COR-L47 (cell line): ENCODE measurements around the gene ATP1B3.
"Not testable (repeated sequence)": the region's sequence is repeated elsewhere in the genome, so short reads cannot be mapped to it uniquely, and the experiment has no call there.

Source experiments
- DNase-seq: peaks from one replicate; lab custom pipeline; 2025; lab: John Stamatoyannopoulos, UW

Gene ATP1B3

GRCh38 chr3:141876381-141876890, at the start of gene ATP1B3:
Gene ATP1B3 (plus strand): TSS chr3:141876643. CDS start chr3:141876802, 159 bp downstream.
- DNase-seq, result peak; percentile 86

GRCh38 chr3:141828487-141828886, 48.0 kb upstream of the ATP1B3 start:
- DNase-seq, result no peak

- DNase-seq, result peak; percentile 16
These were observed 47.6 kb upstream of the ATP1B3 start for GRCh38 chr3:141828890-141829289.

GRCh38 chr3:141830508-141830907, 45.9 kb upstream of the ATP1B3 start:
- no peak for DNase-seq

- DNase-seq, result no peak
These were observed 42.2 kb upstream of the ATP1B3 start for GRCh38 chr3:141834292-141834691.

- DNase-seq, result no peak
These were observed 40.8 kb upstream of the ATP1B3 start for GRCh38 chr3:141835557-141836229.

- DNase-seq, result no peak
These were observed 37.1 kb upstream of the ATP1B3 start for GRCh38 chr3:141839389-141839788.

GRCh38 chr3:141840737-141841544, 35.5 kb upstream of the ATP1B3 start:
- DNase-seq, result no peak

- DNase-seq, result no peak
These were observed 32.3 kb upstream of the ATP1B3 start for GRCh38 chr3:141844108-141844507.

GRCh38 chr3:141844812-141845211, 31.6 kb upstream of the ATP1B3 start:
- DNase-seq, result no peak

- DNase-seq, result no peak
These were observed 30.9 kb upstream of the ATP1B3 start for GRCh38 chr3:141845407-141846049.

GRCh38 chr3:141846050-141846433, 30.4 kb upstream of the ATP1B3 start:
- no peak for DNase-seq

GRCh38 chr3:141848159-141848748, 28.2 kb upstream of the ATP1B3 start:
- not testable (repeated sequence) for DNase-seq

GRCh38 chr3:141849056-141849815, 27.2 kb upstream of the ATP1B3 start:
- DNase-seq, result no peak

GRCh38 chr3:141851411-141851810, 25.0 kb upstream of the ATP1B3 start:
- DNase-seq, result no peak

GRCh38 chr3:141853081-141853601, 23.3 kb upstream of the ATP1B3 start:
- no peak for DNase-seq

GRCh38 chr3:141853629-141854168, 22.7 kb upstream of the ATP1B3 start:
- DNase-seq, result no peak

- DNase-seq, result no peak
These were observed 21.8 kb upstream of the ATP1B3 start for GRCh38 chr3:141854599-141854998.

- no peak for DNase-seq
These were observed 18.1 kb upstream of the ATP1B3 start for GRCh38 chr3:141858312-141858711.

- no peak for DNase-seq
These were observed 16.8 kb upstream of the ATP1B3 start for GRCh38 chr3:141859651-141860050.

- no peak for DNase-seq
These were observed 16.3 kb upstream of the ATP1B3 start for GRCh38 chr3:141860086-141860669.
